Measurements from ENCODE around the gene MAGI1. TPM values are rescaled to one million over a fixed set of nuclear protein-coding genes. Genes with fewer than 3 reads are reported as not detected.

The MAGI1 gene
- polyA plus RNA-seq, 1 experiment = 14.2 TPM

DNA sequence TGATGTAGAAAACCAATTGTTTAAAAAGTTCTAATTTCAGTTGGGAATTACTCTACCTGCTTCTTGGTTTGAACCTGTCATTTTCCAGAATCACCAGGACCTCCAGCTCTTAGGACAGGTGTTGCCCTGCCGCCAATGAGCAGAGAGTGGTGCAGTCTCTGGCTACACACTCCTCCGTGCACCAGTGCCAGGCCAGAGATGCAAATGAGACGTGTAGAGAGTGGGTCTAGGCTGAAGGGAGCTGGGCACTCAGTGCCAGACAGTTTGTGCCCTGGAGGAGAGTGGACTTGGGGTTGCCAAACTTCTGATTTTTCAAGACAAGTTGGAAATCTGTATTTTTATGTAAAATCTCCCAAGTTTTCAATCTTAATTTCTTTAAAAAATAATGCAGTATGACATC, 566.2 kb downstream of the MAGI1 start:
- no peaks in the 10 kb centered on the region for H3K27me3 ChIP-seq (ENCODE audit: control insufficient read depth, insufficient read depth, low read length)
- TF ChIP-seq, protein P1, sequence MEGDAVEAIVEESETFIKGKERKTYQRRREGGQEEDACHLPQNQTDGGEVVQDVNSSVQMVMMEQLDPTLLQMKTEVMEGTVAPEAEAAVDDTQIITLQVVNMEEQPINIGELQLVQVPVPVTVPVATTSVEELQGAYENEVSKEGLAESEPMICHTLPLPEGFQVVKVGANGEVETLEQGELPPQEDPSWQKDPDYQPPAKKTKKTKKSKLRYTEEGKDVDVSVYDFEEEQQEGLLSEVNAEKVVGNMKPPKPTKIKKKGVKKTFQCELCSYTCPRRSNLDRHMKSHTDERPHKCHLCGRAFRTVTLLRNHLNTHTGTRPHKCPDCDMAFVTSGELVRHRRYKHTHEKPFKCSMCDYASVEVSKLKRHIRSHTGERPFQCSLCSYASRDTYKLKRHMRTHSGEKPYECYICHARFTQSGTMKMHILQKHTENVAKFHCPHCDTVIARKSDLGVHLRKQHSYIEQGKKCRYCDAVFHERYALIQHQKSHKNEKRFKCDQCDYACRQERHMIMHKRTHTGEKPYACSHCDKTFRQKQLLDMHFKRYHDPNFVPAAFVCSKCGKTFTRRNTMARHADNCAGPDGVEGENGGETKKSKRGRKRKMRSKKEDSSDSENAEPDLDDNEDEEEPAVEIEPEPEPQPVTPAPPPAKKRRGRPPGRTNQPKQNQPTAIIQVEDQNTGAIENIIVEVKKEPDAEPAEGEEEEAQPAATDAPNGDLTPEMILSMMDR (IDR thresholded peaks at IDR 0.05; ENCODE audit: low read depth, low read length) = no peak
- H3K27ac ChIP-seq (ENCODE audit: low read depth, low read length) = no peak overlapping the region
- no peaks in the 10 kb centered on the region for H3K9me3 ChIP-seq (ENCODE audit: control insufficient read depth, insufficient read depth, low read length)
- ChIA-PET CTCF (no interaction called here), POLR2A (no interaction called here)
- no peak overlapping the region for H3K4me3 ChIP-seq (ENCODE audit: low read depth, low read length)
- DNase-seq (ENCODE audit: low read depth, low spot score) = no peak

DNA sequence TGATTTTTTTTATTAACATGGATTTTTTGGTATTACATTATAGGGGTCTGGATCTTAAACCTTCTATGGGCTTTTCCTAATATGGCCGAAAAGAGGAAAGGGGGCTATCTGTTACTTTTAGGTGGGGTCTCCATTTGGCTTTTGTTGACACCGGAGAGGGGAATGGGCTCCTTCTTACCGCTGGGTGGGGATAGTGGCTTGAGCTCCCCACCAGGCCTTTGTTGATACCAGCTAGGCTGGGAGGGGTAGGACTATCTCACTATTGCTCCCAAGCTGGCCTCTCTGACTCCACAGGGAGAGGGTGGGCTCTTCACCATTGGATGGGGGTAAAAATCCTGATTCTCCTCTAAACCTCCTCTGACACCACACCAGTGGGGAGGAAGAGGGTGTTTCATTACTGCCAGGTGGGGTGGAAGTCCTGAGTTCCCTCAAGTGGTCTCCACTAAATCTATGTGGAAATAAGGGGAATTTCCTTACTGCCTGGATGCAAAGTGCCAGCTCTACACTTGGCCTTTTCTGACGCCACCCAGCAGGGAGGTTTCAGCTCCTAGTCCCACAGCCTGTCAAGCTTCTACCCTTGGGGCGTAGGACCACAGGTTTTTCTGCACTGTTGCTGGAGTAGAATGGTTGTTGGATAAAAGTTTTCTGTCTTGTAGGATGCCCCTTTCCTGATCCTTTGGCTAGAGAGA, 572.3 kb downstream of the MAGI1 start:
- TF ChIP-seq, protein P1 (IDR thresholded peaks at IDR 0.05; ENCODE audit: low read depth, low read length) = no peak
- ChIA-PET CTCF (no interaction called here), POLR2A (no interaction called here)
- no peak overlapping the region for H3K27ac ChIP-seq (ENCODE audit: low read depth, low read length)
- H3K4me3 ChIP-seq (ENCODE audit: low read depth, low read length) = no peak overlapping the region
- no peak for DNase-seq (ENCODE audit: low read depth, low spot score)
- H3K27me3 ChIP-seq (ENCODE audit: control insufficient read depth, insufficient read depth, low read length) = no peaks in the 10 kb centered on the region
- no peaks in the 10 kb centered on the region for H3K9me3 ChIP-seq (ENCODE audit: control insufficient read depth, insufficient read depth, low read length)

GRCh38 chr3:65449841-65450428, 588.8 kb downstream of the MAGI1 start:
- no peak overlapping the region for H3K27ac ChIP-seq (ENCODE audit: low read depth, low read length)
- no peak for DNase-seq (ENCODE audit: low read depth, low spot score)
- POLR2A ChIA-PET = no interaction called here
- CTCF ChIA-PET = no interaction called here
- no peaks in the 10 kb centered on the region for H3K9me3 ChIP-seq (ENCODE audit: control insufficient read depth, insufficient read depth, low read length)
- H3K27me3 ChIP-seq (ENCODE audit: control insufficient read depth, insufficient read depth, low read length) = no peaks in the 10 kb centered on the region
- TF ChIP-seq, protein P1 (IDR thresholded peaks at IDR 0.05; ENCODE audit: low read depth, low read length) = no peak
- H3K4me3 ChIP-seq (ENCODE audit: low read depth, low read length) = no peak overlapping the region

- no peak overlapping the region for H3K4me3 ChIP-seq (ENCODE audit: low read depth, low read length)
- TF ChIP-seq, protein P1 (IDR thresholded peaks at IDR 0.05; ENCODE audit: low read depth, low read length) = no peak
- no peaks in the 10 kb centered on the region for H3K27me3 ChIP-seq (ENCODE audit: control insufficient read depth, insufficient read depth, low read length)
- no peak for DNase-seq (ENCODE audit: low read depth, low spot score)
- H3K9me3 ChIP-seq (ENCODE audit: control insufficient read depth, insufficient read depth, low read length) = no peaks in the 10 kb centered on the region
- POLR2A ChIA-PET = no interaction called here
- CTCF ChIA-PET = interaction anchor here (1.0 to 1.9 kb wide), 5 partner anchors 9 to 303 kb away, joined by 3 to 14 read pairs (median 5); no protein-coding TSS in a partner anchor
- H3K27ac ChIP-seq (ENCODE audit: low read depth, low read length) = no peak overlapping the region
These were observed 590.6 kb downstream of the MAGI1 start for GRCh38 chr3:65448120-65448519.

- TF ChIP-seq, protein P1 (IDR thresholded peaks at IDR 0.05; ENCODE audit: low read depth, low read length) = no peak
- ChIA-PET CTCF (no interaction called here), POLR2A (no interaction called here)
- H3K9me3 ChIP-seq (ENCODE audit: control insufficient read depth, insufficient read depth, low read length) = no peaks in the 10 kb centered on the region
- H3K4me3 ChIP-seq (ENCODE audit: low read depth, low read length) = no peak overlapping the region
- no peak overlapping the region for H3K27ac ChIP-seq (ENCODE audit: low read depth, low read length)
- no peak for DNase-seq (ENCODE audit: low read depth, low spot score)
- H3K27me3 ChIP-seq (ENCODE audit: control insufficient read depth, insufficient read depth, low read length) = no peaks in the 10 kb centered on the region
These were observed 593.0 kb downstream of the MAGI1 start for GRCh38 chr3:65445573-65446169.
